ENCODE results near the gene CAMTA1. TPM values are rescaled to one million over a fixed set of nuclear protein-coding genes. Genes with fewer than 3 reads are reported as not detected.

The CAMTA1 gene
- total and polyA plus RNA-seq, 9 of the 15 experiments (the other 6 are each of a cell fraction or from before 2014, with no cell fraction given) = 43.9 to 161 (median 65.9) TPM

- TF ChIP-seq ZNF407 (IDR thresholded peaks at IDR 0.05; ENCODE audit: low read depth) = no peak
- no peak for TF ChIP-seq RBM25 (IDR thresholded peaks at IDR 0.05; ENCODE audit: low read depth, low read length, severe bottlenecking)
- no peak for TF ChIP-seq RNF219 (CRISPR knock-in tag; IDR thresholded peaks at IDR 0.05)
- no peak for TF ChIP-seq ZBTB11 (CRISPR knock-in tag; IDR thresholded peaks at IDR 0.05)
- TF ChIP-seq GATA2 (CRISPR knock-in tag; IDR thresholded peaks at IDR 0.05) = no peak
- no peak for TF ChIP-seq ZNF140 (CRISPR knock-in tag; IDR thresholded peaks at IDR 0.05)
- no peak for TF ChIP-seq HEY1 (CRISPR knock-in tag; IDR thresholded peaks at IDR 0.05; ENCODE audit: borderline replicate concordance)
- TF ChIP-seq C11orf30 (IDR thresholded peaks at IDR 0.05; ENCODE audit: low read depth) = no peak
- TF ChIP-seq TCF7L2 (IDR thresholded peaks at IDR 0.05; ENCODE audit: low read depth, low read length) = no peak
- no peak for TF ChIP-seq TEAD2 (tag; IDR thresholded peaks at IDR 0.05)
Observed at GRCh38 chr1:7393136-7393535, 607.9 kb downstream of the CAMTA1 start (continued).
